H1 (cell line): ENCODE measurements around the gene PELI2. TPM values are rescaled to one million over a fixed set of nuclear protein-coding genes. Genes with fewer than 3 reads are reported as not detected.

Experiments used
- CTCF ChIA-PET: fragments of 300-600 bp; sonication (Branson Sonifier 250); formaldehyde crosslinking; loops from one replicate; lab custom pipeline; 2021; ENCODE audit not compliant: partially characterized antibody; lab: Charles Lee
- POLR2A ChIA-PET: fragments of 300-600 bp; sonication (Branson Sonifier 250); formaldehyde crosslinking; loops from one replicate; lab custom pipeline; 2021; ENCODE audit warnings: inconsistent platforms; ENCODE audit not compliant: partially characterized antibody; lab: Charles Lee
- DNase-seq, 2 experiments: peaks; one replicate each; pipeline versions ENCODE4 v3.0.0 to v3.0.0-alpha.2; 2010 to 2022; ENCODE audit warnings: low spot score in 2 of 2, low read depth in 1 of 2, mixed read lengths in 1 of 2
- FAIRE-seq: peaks from 2 replicates; lab custom pipeline; 2011; peaks lifted over from hg19 to GRCh38; lab: Jason Lieb, UNC
- H2AFZ ChIP-seq: 2 replicates; pipeline ENCODE4 v1.8.1; 2012; ENCODE audit warnings: low read length, inconsistent platforms
- H2AK5ac ChIP-seq: 2 replicates; pipeline ENCODE4 v1.6.1; 2013; ENCODE audit warnings: low read depth, low read length
- H2BK120ac ChIP-seq: replicated peaks from 2 replicates; pipeline ENCODE3; 2013; ENCODE audit warnings: low read depth, low read length, inconsistent platforms
- H2BK12ac ChIP-seq: 2 replicates; pipeline ENCODE4 v1.6.1; 2013; ENCODE audit warnings: low read depth, low read length
- H2BK15ac ChIP-seq: 2 replicates; pipeline ENCODE4 v1.6.1; 2013; ENCODE audit warnings: low read length
- H2BK20ac ChIP-seq: 2 replicates; pipeline ENCODE4 v1.6.1; 2013; ENCODE audit warnings: low read length
- H2BK5ac ChIP-seq: 2 replicates; pipeline ENCODE4 v1.6.1; 2013; ENCODE audit warnings: low read depth, low read length
- H3K14ac ChIP-seq: 2 replicates; pipeline ENCODE4 v1.6.1; 2013; ENCODE audit warnings: inconsistent platforms; ENCODE audit not compliant: insufficient read length
- H3K18ac ChIP-seq: 2 replicates; pipeline ENCODE4 v1.6.1; 2013; ENCODE audit warnings: low read length; ENCODE audit errors: extremely low read depth
- H3K23ac ChIP-seq: 2 replicates; pipeline ENCODE4 v1.6.1; 2013; ENCODE audit warnings: inconsistent platforms; ENCODE audit not compliant: insufficient read length
- H3K23me2 ChIP-seq: 2 replicates; pipeline ENCODE4 v1.6.1; 2013; ENCODE audit warnings: low read depth, low read length
- H3K27ac ChIP-seq: 2 replicates; pipeline ENCODE4 v1.6.1; 2011; ENCODE audit warnings: low read depth, low read length, inconsistent platforms
- H3K27me3 ChIP-seq, 4 experiments: replicated peaks in 1 of 4; 1 replicate in 1 of 4; 2 replicates in 3 of 4; pipeline versions ENCODE4 v1.6.1 to v1.8.1; 2011 to 2013; ENCODE audit warnings: low read length in 3 of 4, mild to moderate bottlenecking in 3 of 4, inconsistent platforms in 2 of 4, mixed read lengths in 2 of 4, moderate library complexity in 1 of 4; ENCODE audit not compliant: control insufficient read depth in 3 of 4, insufficient read depth in 3 of 4; ENCODE audit errors: extremely low read depth in 1 of 4
- H3K36me3 ChIP-seq, 4 experiments: 2 replicates each; pipeline versions ENCODE4 v1.6.1 to v1.8.1; 2011 to 2013; ENCODE audit warnings: mild to moderate bottlenecking in 4 of 4, low read length in 3 of 4, moderate library complexity in 2 of 4, control low read depth in 1 of 4, inconsistent platforms in 1 of 4; ENCODE audit not compliant: insufficient read depth in 4 of 4, control insufficient read depth in 2 of 4
- H3K4ac ChIP-seq: replicated peaks from 2 replicates; pipeline ENCODE3; 2013; ENCODE audit warnings: low read length, low read depth, mixed read lengths, inconsistent platforms; ENCODE audit not compliant: insufficient read length
- H3K4me1 ChIP-seq, 4 experiments: replicated peaks in 1 of 4; 1 replicate in 1 of 4; 2 replicates in 3 of 4; pipeline versions ENCODE4 v1.6.1 to v1.8.1; 2011 to 2013; ENCODE audit warnings: low read length in 3 of 4, inconsistent platforms in 2 of 4, mixed read lengths in 1 of 4; ENCODE audit not compliant: insufficient read depth in 4 of 4, control insufficient read depth in 3 of 4
- H3K4me2 ChIP-seq, 2 experiments: 2 replicates each; pipeline versions ENCODE4 v1.6.1 to v1.8.1; 2011 to 2013; ENCODE audit warnings: low read depth in 2 of 2, low read length in 2 of 2, control low read depth in 1 of 2, inconsistent platforms in 1 of 2, mild to moderate bottlenecking in 1 of 2; ENCODE audit not compliant: insufficient read depth in 1 of 2
- H3K4me3 ChIP-seq, 4 experiments: fragments of 200-600, 300-600 bp in 1 of 4; sonication (generic), shearing (Covaris generic), sonication (Bioruptor Twin) in 1 of 4; 2 replicates each; pipeline versions ENCODE4 v1.5.1 to v1.8.1; 2011 to 2016; ENCODE audit warnings: low read length in 4 of 4, low read depth in 3 of 4, control low read depth in 2 of 4, inconsistent platforms in 2 of 4, mild to moderate bottlenecking in 2 of 4, mixed read lengths in 1 of 4, moderate library complexity in 1 of 4; ENCODE audit not compliant: insufficient read depth in 2 of 4; ENCODE audit errors: extremely low read depth in 1 of 4
- H3K56ac ChIP-seq: replicated peaks from 2 replicates; pipeline ENCODE3; 2013; ENCODE audit warnings: low read depth, mild to moderate bottlenecking, mixed read lengths, low read length, inconsistent platforms; ENCODE audit not compliant: insufficient read length
- H3K79me1 ChIP-seq: 2 replicates; pipeline ENCODE4 v1.6.1; 2013; ENCODE audit warnings: low read depth, low read length, control low read depth
- H3K79me2 ChIP-seq, 2 experiments: 2 replicates each; pipeline versions ENCODE4 v1.6.1 to v1.8.1; 2012 to 2013; ENCODE audit warnings: low read length in 2 of 2, mild to moderate bottlenecking in 2 of 2, inconsistent platforms in 1 of 2; ENCODE audit not compliant: insufficient read depth in 2 of 2, control insufficient read depth in 1 of 2
- H3K9ac ChIP-seq, 4 experiments: replicated peaks in 1 of 4; 1 replicate in 1 of 4; 2 replicates in 3 of 4; pipeline versions ENCODE4 v1.6.1 to v1.8.1; 2011 to 2013; ENCODE audit warnings: low read depth in 3 of 4, low read length in 3 of 4, control low read depth in 2 of 4, mild to moderate bottlenecking in 2 of 4, moderate library complexity in 2 of 4, inconsistent platforms in 1 of 4; ENCODE audit errors: extremely low read depth in 1 of 4
- H3K9me3 ChIP-seq, 2 experiments: 2 replicates each; pipeline versions ENCODE4 v1.6.1 to v1.8.1; 2012 to 2013; ENCODE audit warnings: mild to moderate bottlenecking in 2 of 2, moderate library complexity in 2 of 2, control low read depth in 1 of 2, inconsistent platforms in 1 of 2, low read depth in 1 of 2, low read length in 1 of 2, mixed read lengths in 1 of 2; ENCODE audit not compliant: insufficient read depth in 2 of 2
- H4K20me1 ChIP-seq, 2 experiments: replicated peaks in 1 of 2; 2 replicates each; pipeline versions ENCODE3 to v1.8.1; 2011 to 2013; ENCODE audit warnings: inconsistent platforms in 2 of 2, low read length in 2 of 2, mild to moderate bottlenecking in 1 of 2; ENCODE audit not compliant: insufficient read depth in 2 of 2, control insufficient read depth in 1 of 2
- H4K5ac ChIP-seq: 2 replicates; pipeline ENCODE4 v1.6.1; 2013; ENCODE audit warnings: low read length, low read depth, mixed read lengths, inconsistent platforms; ENCODE audit not compliant: insufficient read length
- H4K8ac ChIP-seq: 2 replicates; pipeline ENCODE4 v1.8.0; 2013; ENCODE audit warnings: mild to moderate bottlenecking, moderate library complexity, low read length, inconsistent platforms; ENCODE audit not compliant: insufficient read depth; ENCODE audit errors: extremely low read depth
- H4K91ac ChIP-seq: replicated peaks from 2 replicates; pipeline ENCODE3; 2013; ENCODE audit warnings: low read length, mixed read lengths, inconsistent platforms; ENCODE audit not compliant: insufficient read length
- ASH2L ChIP-seq: fragments of 200-600, 300-600 bp; sonication (generic); IDR thresholded peaks from one replicate; pipeline ENCODE4 v1.7.1; 2017; ENCODE audit warnings: low read length
- CBX8 ChIP-seq: fragments of 300-800, 300-1000 bp; sonication (generic); IDR thresholded peaks from 2 replicates; pipeline ENCODE4 v1.7.1; 2016; ENCODE audit warnings: low read depth, low read length, borderline replicate concordance
- CREB1 ChIP-seq: IDR thresholded peaks from 2 replicates; pipeline ENCODE4 v1.6.1; 2012; ENCODE audit warnings: inconsistent platforms
- WGBS, 2 experiments: shearing (Covaris generic) in 1 of 2; methylation state at CpG; one replicate each; pipeline versions ENCODE4 v1.1.6 to v1.1.7; 2013 to 2015; ENCODE audit warnings: low lambda C conversion rate in 2 of 2, mixed read lengths in 2 of 2, inconsistent platforms in 1 of 2, low coverage in 1 of 2, missing lambda C conversion rate in 1 of 2; ENCODE audit not compliant: insufficient replicate concordance in 2 of 2, insufficient coverage in 1 of 2, insufficient read length in 1 of 2; ENCODE audit errors: extremely low coverage in 1 of 2, missing lambda C conversion rate in 1 of 2; 5-methylcytosine and 5-hydroxymethylcytosine counted together
- polyA plus RNA-seq, 7 experiments: library from polyadenylated mRNA; depleted of rRNA in 3 of 7; stranded (reverse) in 5 of 7; unstranded in 2 of 7; fragments of >200 nt in 5 of 7; fragments of 200-250 nt in 2 of 7; gene quantifications; 1 replicate in 5 of 7; 2 replicates in 1 of 7; 4 replicates in 1 of 7; pipeline versions ENCODE4 v1.2.1 to v1.2.3, GENCODE V29; 2011 to 2013; ENCODE audit warnings: missing spikeins in 2 of 7, mixed read lengths in 2 of 7
- total RNA-seq: library from RNA; stranded (reverse); fragmentation: NEBNext Ultra II Directional; extraction: Animal tissue kit (Norgen Biotek cat#: 25700); gene quantifications from 2 replicates; pipeline ENCODE4 v1.2.1, GENCODE V29; 2021
- TF ChIP-seq, protein P1 (sequence below): IDR thresholded peaks from 2 replicates; pipeline ENCODE4 v1.6.1; 2012; ENCODE audit warnings: low read length, inconsistent platforms

PELI2 gene
- total and polyA plus RNA-seq, 2 of the 8 experiments (the other 6 are each of a cell fraction or from before 2014, with no cell fraction given): 14.6 to 25.7 TPM

DNA sequence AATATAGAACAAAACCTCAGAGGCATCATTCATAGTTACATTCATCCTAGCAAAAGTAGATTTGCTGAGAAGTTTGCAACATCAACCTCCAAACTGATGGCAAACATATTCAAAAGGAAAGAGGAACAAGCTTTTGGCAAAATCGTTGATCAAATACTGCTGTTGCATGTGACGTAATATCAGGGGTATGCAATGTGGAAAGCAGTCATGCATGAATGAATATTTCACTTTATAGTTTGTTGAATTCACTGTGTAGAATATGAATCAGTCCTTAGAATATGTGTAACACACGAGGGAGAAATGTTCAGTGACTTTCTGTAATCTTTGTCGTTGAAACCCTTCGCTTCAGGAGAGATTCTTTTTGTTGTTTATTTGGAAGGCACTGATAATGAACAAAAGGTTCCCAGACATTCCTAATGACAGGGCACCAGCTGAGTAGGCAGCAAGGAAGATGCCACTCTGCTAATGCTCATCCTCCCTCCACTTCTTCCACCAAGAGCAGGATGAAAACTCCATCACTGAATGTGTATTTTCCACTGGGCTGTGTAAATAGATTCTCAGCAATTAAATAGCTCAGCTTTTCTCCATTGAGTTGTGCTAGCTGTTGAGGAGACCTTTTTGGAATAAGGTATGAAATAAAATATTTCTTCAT, 126.1 kb downstream of the PELI2 start:
- H2BK12ac ChIP-seq: no peak overlapping the region
- no peaks in the 10 kb centered on the region; the same call in 1 of the 2 replicates for H3K79me1 ChIP-seq
- DNase-seq: no peak
- no peak overlapping the region for H3K4me2 ChIP-seq
- no peak overlapping the region for H3K4ac ChIP-seq
- H3K4me1 ChIP-seq: peaks cover 0 to 3% (median 0%) of the 10 kb centered on the region in 4 experiments; a peak in 1 of 7 replicates
- H3K14ac ChIP-seq: no peak overlapping the region
- POLR2A ChIA-PET: no interaction called here
- H4K8ac ChIP-seq: no peak overlapping the region
- H4K91ac ChIP-seq: no peak overlapping the region
- no peak overlapping the region for H2BK15ac ChIP-seq
- no peak for FAIRE-seq
- CTCF ChIA-PET: interaction anchor here (0.6 to 1.2 kb wide), 2 partner anchors 513 to 538 kb away, joined by 3 read pairs; no protein-coding TSS in a partner anchor
- WGBS, 2 experiments: 79% methylated on average over 5 of the region's 5 CpGs; no CpG with 5 or more reads in 1 of the 2 experiments
- no peaks in the 10 kb centered on the region for H3K79me2 ChIP-seq
- no peak overlapping the region for H2BK5ac ChIP-seq
- no peaks in the 10 kb centered on the region for H4K20me1 ChIP-seq
- H3K23me2 ChIP-seq: 0 out of 2 replicates have a peak, but pooled peaks cover 3% of the 10 kb centered on the region
- H2AK5ac ChIP-seq: no peak overlapping the region
- no peak overlapping the region for H4K5ac ChIP-seq
- H2BK20ac ChIP-seq: no peak overlapping the region
- no peaks in the 10 kb centered on the region for H3K27me3 ChIP-seq
- H3K9me3 ChIP-seq: no peaks in the 10 kb centered on the region
- no peak overlapping the region for H3K56ac ChIP-seq
- H3K23ac ChIP-seq: no peak overlapping the region
- H3K27ac ChIP-seq: no peak overlapping the region
- H3K9ac ChIP-seq: no peak overlapping the region
- no peaks in the 10 kb centered on the region for H3K36me3 ChIP-seq
- H3K18ac ChIP-seq: no peak overlapping the region
- H2BK120ac ChIP-seq: no peak overlapping the region
- H2AFZ ChIP-seq: no peak overlapping the region
- H3K4me3 ChIP-seq: no peak overlapping the region
- TF ChIP-seq CREB1 (no peak), CBX8 (no peak), ASH2L (no peak)
- TF ChIP-seq, protein P1, sequence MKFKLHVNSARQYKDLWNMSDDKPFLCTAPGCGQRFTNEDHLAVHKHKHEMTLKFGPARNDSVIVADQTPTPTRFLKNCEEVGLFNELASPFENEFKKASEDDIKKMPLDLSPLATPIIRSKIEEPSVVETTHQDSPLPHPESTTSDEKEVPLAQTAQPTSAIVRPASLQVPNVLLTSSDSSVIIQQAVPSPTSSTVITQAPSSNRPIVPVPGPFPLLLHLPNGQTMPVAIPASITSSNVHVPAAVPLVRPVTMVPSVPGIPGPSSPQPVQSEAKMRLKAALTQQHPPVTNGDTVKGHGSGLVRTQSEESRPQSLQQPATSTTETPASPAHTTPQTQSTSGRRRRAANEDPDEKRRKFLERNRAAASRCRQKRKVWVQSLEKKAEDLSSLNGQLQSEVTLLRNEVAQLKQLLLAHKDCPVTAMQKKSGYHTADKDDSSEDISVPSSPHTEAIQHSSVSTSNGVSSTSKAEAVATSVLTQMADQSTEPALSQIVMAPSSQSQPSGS: no peak
